Vein endothelial cell (primary cell): ENCODE data around the gene DPM3. TPM values are rescaled to one million over a fixed set of nuclear protein-coding genes. Genes with fewer than 3 reads are reported as not detected.

Source experiments
- small RNA-seq: library from RNA; depleted of rRNA; stranded (forward); fragments of <200 nt; gene quantifications from one replicate; pipeline ENCODE3, GENCODE V24; 2012
- total RNA-seq: library from RNA; depleted of rRNA; stranded (reverse); fragments of >200 nt; gene quantifications from 2 replicates; pipeline ENCODE4 v1.2.3, GENCODE V29; 2012

Gene DPM3
- total RNA-seq, result 42.5 and 53.3 TPM in 2 replicates

GRCh38 chr1:155139895-155140629, at the start of gene DPM3:
TSS of gene DPM3 (minus strand) at chr1:155140531. CDS start at chr1:155140240, 291 bp downstream.

GRCh38 chr1:155173478-155174323, 33.4 kb upstream of the DPM3 start, which contains the start of gene TRIM46:
TSS of gene TRIM46 (plus strand) at chr1:155173849. CDS start at chr1:155173967, 118 bp downstream.

GRCh38 chr1:155172732-155173477, 32.6 kb upstream of the DPM3 start, which contains the start of gene KRTCAP2:
TSS of gene KRTCAP2 (minus strand) at chr1:155173304. CDS start at chr1:155173224, 80 bp downstream.

GRCh38 chr1:155135415-155136028, 4.8 kb downstream of the DPM3 start, which contains the start of gene SLC50A1:
TSS of gene SLC50A1 (plus strand) at chr1:155135852. CDS start at chr1:155135912, 60 bp downstream.

GRCh38 chr1:155127105-155127966, 13.0 kb downstream of the DPM3 start, which contains the start of gene EFNA1:
TSS of gene EFNA1 (plus strand) at chr1:155127876. CDS start at chr1:155127978, 102 bp downstream.

Small RNA genes lying within 50 kb of the gene (small RNA-seq; reads per million reads assigned to genes)
- gene HMGN2P18, result not detected
- not detected for gene RF00019

Other genes with a start within 250 kb of the DPM3 start
- 5.8 and 6.5 TPM in 2 replicates for gene PMVK, start 203.8 kb downstream of the DPM3 start, total RNA-seq
- 59.8 and 75.1 TPM in 2 replicates for gene PBXIP1, start 184.4 kb downstream of the DPM3 start, total RNA-seq
- 12.0 and 12.7 TPM in 2 replicates for gene PYGO2, start 178.7 kb downstream of the DPM3 start, total RNA-seq
- gene SHC1, start 169.8 kb downstream of the DPM3 start, total RNA-seq, result 312 and 348 TPM in 2 replicates
- gene CKS1B, start 165.8 kb downstream of the DPM3 start, total RNA-seq, result 52.3 and 69.7 TPM in 2 replicates
- 32.7 and 35.1 TPM in 2 replicates for gene FLAD1, start 157.2 kb downstream of the DPM3 start, total RNA-seq
- 0.67 and 1.3 TPM in 2 replicates for gene LENEP, start 146.9 kb downstream of the DPM3 start, total RNA-seq
- gene ZBTB7B, start 137.7 kb downstream of the DPM3 start, total RNA-seq, result 15.4 and 16.8 TPM in 2 replicates
- not detected in 2 replicates for gene DCST2, start 106.8 kb downstream of the DPM3 start, total RNA-seq
- gene DCST1, start 106.7 kb downstream of the DPM3 start, total RNA-seq, result not detected in 2 replicates
- 508 and 513 TPM in 2 replicates for gene ADAM15, start 89.2 kb downstream of the DPM3 start, total RNA-seq
- 11.7 and 12.7 TPM in 2 replicates for gene EFNA4, start 76.8 kb downstream of the DPM3 start, total RNA-seq
- 1.6 and 3.6 TPM in 2 replicates for gene EFNA3, start 61.7 kb downstream of the DPM3 start, total RNA-seq
- gene EFNA1, start 12.7 kb downstream of the DPM3 start, total RNA-seq, result 84.4 and 125 TPM in 2 replicates
- 28.1 and 31.6 TPM in 2 replicates for gene SLC50A1, start 4.7 kb downstream of the DPM3 start, total RNA-seq
- gene KRTCAP2, start 32.8 kb upstream of the DPM3 start, total RNA-seq, result 81.0 and 141 TPM in 2 replicates
- gene TRIM46, start 33.3 kb upstream of the DPM3 start, total RNA-seq, result 6.9 and 12.0 TPM in 2 replicates
- gene THBS3, start 67.4 kb upstream of the DPM3 start, total RNA-seq, result 15.8 and 16.7 TPM in 2 replicates
- 42.1 and 44.7 TPM in 2 replicates for gene MTX1, start 68.2 kb upstream of the DPM3 start, total RNA-seq
- 8.2 and 9.5 TPM in 2 replicates for gene ENTREP3, start 115.0 kb upstream of the DPM3 start, total RNA-seq
- 43.1 and 51.0 TPM in 2 replicates for gene SCAMP3, start 121.8 kb upstream of the DPM3 start, total RNA-seq
- 27.3 and 27.4 TPM in 2 replicates for gene CLK2, start 133.0 kb upstream of the DPM3 start, total RNA-seq
- 0.65 and 1.3 TPM in 2 replicates for gene HCN3, start 136.9 kb upstream of the DPM3 start, total RNA-seq
- gene PKLR, start 160.9 kb upstream of the DPM3 start, total RNA-seq, result not detected in 2 replicates
- gene FDPS, start 168.3 kb upstream of the DPM3 start, total RNA-seq, result 260 and 393 TPM in 2 replicates
- gene RUSC1, start 180.4 kb upstream of the DPM3 start, total RNA-seq, result 18.6 and 19.2 TPM in 2 replicates